ENCODE measurements around the gene P2RX3.
"Not testable (repeated sequence)": the region's sequence is repeated elsewhere in the genome, so short reads cannot be mapped to it uniquely, and the experiment has no call there.

Gene P2RX3

GRCh38 chr11:57324154-57324885 is 13.8 kb upstream of the P2RX3 start:
- in situ Hi-C loops (cut with MboI; ENCODE audit: low sequenced_read_pairs), result no loop called here

GRCh38 chr11:57324886-57325734 is 13.0 kb upstream of the P2RX3 start, which contains the start of gene TNKS1BP1:
TSS of gene TNKS1BP1 (minus strand) at chr11:57324952. CDS start at chr11:57321885, 3,067 bp downstream.
- in situ Hi-C loops (cut with MboI; ENCODE audit: low sequenced_read_pairs), result no loop called here

- in situ Hi-C loops (cut with MboI; ENCODE audit: low sequenced_read_pairs), result no loop called here
These were observed 12.5 kb upstream of the P2RX3 start for GRCh38 chr11:57325735-57326048.

GRCh38 chr11:57327721-57328120 is 10.4 kb upstream of the P2RX3 start:
- in situ Hi-C loops (cut with MboI; ENCODE audit: low sequenced_read_pairs), result no loop called here

GRCh38 chr11:57330029-57330428 is 8.1 kb upstream of the P2RX3 start:
- in situ Hi-C loops (cut with MboI; ENCODE audit: low sequenced_read_pairs), result no loop called here

- in situ Hi-C loops (cut with MboI; ENCODE audit: low sequenced_read_pairs), result no loop called here
These were observed 6.4 kb upstream of the P2RX3 start for GRCh38 chr11:57331720-57332119.

- in situ Hi-C loops (cut with MboI; ENCODE audit: low sequenced_read_pairs), result no loop called here
These were observed 5.3 kb upstream of the P2RX3 start for GRCh38 chr11:57332694-57333440.

- in situ Hi-C loops (cut with MboI; ENCODE audit: low sequenced_read_pairs), result no loop called here
These were observed 3.2 kb upstream of the P2RX3 start for GRCh38 chr11:57335023-57335342.

GRCh38 chr11:57335343-57336110 is 2.6 kb upstream of the P2RX3 start, which contains the start of gene SSRP1:
TSS of gene SSRP1 (minus strand) at chr11:57335892. CDS start at chr11:57335121, 771 bp downstream.
- in situ Hi-C loops (cut with MboI; ENCODE audit: low sequenced_read_pairs), result no loop called here

- in situ Hi-C loops (cut with MboI; ENCODE audit: low sequenced_read_pairs), result no loop called here
These were observed 2.0 kb upstream of the P2RX3 start for GRCh38 chr11:57336111-57336666.

- in situ Hi-C loops (cut with MboI; ENCODE audit: low sequenced_read_pairs), result not testable (repeated sequence)
These were observed 1.3 kb upstream of the P2RX3 start for GRCh38 chr11:57336856-57337255.

GRCh38 chr11:57339328-57339727 is 1.2 kb downstream of the P2RX3 start:
- in situ Hi-C loops (cut with MboI; ENCODE audit: low sequenced_read_pairs), result no loop called here

GRCh38 chr11:57340039-57340615 is 2.0 kb downstream of the P2RX3 start:
- in situ Hi-C loops (cut with MboI; ENCODE audit: low sequenced_read_pairs), result loop anchor here (10.0 kb wide), 1 partner anchor 305 kb away; the partner anchor contains the start of gene YPEL4

- in situ Hi-C loops (cut with MboI; ENCODE audit: low sequenced_read_pairs), result loop anchor here (10.0 kb wide), 1 partner anchor 303 kb away; the partner anchor contains the start of gene YPEL4
These were observed 3.2 kb downstream of the P2RX3 start for GRCh38 chr11:57341250-57341808.

GRCh38 chr11:57342702-57343101 is 4.5 kb downstream of the P2RX3 start:
- in situ Hi-C loops (cut with MboI; ENCODE audit: low sequenced_read_pairs), result loop anchor here (10.0 kb wide), 1 partner anchor 302 kb away; the partner anchor contains the start of gene YPEL4

- in situ Hi-C loops (cut with MboI; ENCODE audit: low sequenced_read_pairs), result loop anchor here (10.0 kb wide), 1 partner anchor 301 kb away; the partner anchor contains the start of gene YPEL4
These were observed 5.7 kb downstream of the P2RX3 start for GRCh38 chr11:57343825-57344224.

- in situ Hi-C loops (cut with MboI; ENCODE audit: low sequenced_read_pairs), result loop anchor here (10.0 kb wide), 1 partner anchor 300 kb away; the partner anchor contains the start of gene YPEL4
These were observed 6.7 kb downstream of the P2RX3 start for GRCh38 chr11:57344826-57345225.

- in situ Hi-C loops (cut with MboI; ENCODE audit: low sequenced_read_pairs), result loop anchor here (10.0 kb wide), 1 partner anchor 299 kb away; the partner anchor contains the start of gene YPEL4
These were observed 7.5 kb downstream of the P2RX3 start for GRCh38 chr11:57345555-57346211.

GRCh38 chr11:57347336-57347735 is 9.2 kb downstream of the P2RX3 start:
- in situ Hi-C loops (cut with MboI; ENCODE audit: low sequenced_read_pairs), result loop anchor here (10.0 kb wide), 1 partner anchor 297 kb away; the partner anchor contains the start of gene YPEL4
